Sigmoid colon (tissue), 7 donors: ENCODE results near the gene PRR27. TPM values are rescaled to one million over a fixed set of nuclear protein-coding genes. Genes with fewer than 3 reads are reported as not detected.

Source experiments
- DNase-seq: peaks from one replicate; pipeline ENCODE4 v3.0.0-alpha.2; 2019
- H3K27ac ChIP-seq, 4 donors: fragments of 200-600 bp; sonication (generic); one replicate each; pipeline ENCODE4 v1.5.1; 2016 to 2019; ENCODE audit warnings: mild to moderate bottlenecking in 1 of 4
- H3K27me3 ChIP-seq, 3 donors: fragments of 200-600 bp; sonication (generic); one replicate each; pipeline ENCODE4 v1.5.1; 2019; ENCODE audit warnings: mild to moderate bottlenecking in 1 of 3
- H3K36me3 ChIP-seq, 4 donors: fragments of 200-600 bp; sonication (generic); one replicate each; pipeline ENCODE4 v1.5.1; 2016 to 2019
- H3K4me1 ChIP-seq, 4 donors: fragments of 200-600 bp; sonication (generic); one replicate each; pipeline ENCODE4 v1.5.1; 2017 to 2019
- H3K4me3 ChIP-seq, 4 donors: fragments of 200-600 bp; sonication (generic); one replicate each; pipeline ENCODE4 v1.5.1; 2017 to 2019; ENCODE audit warnings: mild to moderate bottlenecking in 2 of 4, moderate library complexity in 1 of 4
- H3K9me3 ChIP-seq, 4 donors: fragments of 200-600 bp in 3 of 4; sonication (generic) in 3 of 4; one replicate each; pipeline versions ENCODE4 v1.5.1 to v1.6.1; 2013 to 2019
- EP300 ChIP-seq, 4 donors: sonication (generic); formaldehyde crosslinking; IDR thresholded peaks; one replicate each; pipeline ENCODE4 v1.6.1; 2017; ENCODE audit warnings: antibody characterized with exemption in 4 of 4
- POLR2A ChIP-seq, 2 donors: fragments of 450-650 bp; IDR thresholded peaks; one replicate each; pipeline ENCODE4 v1.6.1; 2016; ENCODE audit warnings: antibody characterized with exemption in 2 of 2, mild to moderate bottlenecking in 2 of 2, moderate library complexity in 2 of 2
- POLR2AphosphoS5 ChIP-seq, 4 donors: sonication (generic); formaldehyde crosslinking; IDR thresholded peaks; one replicate each; pipeline ENCODE4 v1.6.1; 2017; ENCODE audit warnings: antibody characterized with exemption in 4 of 4
- WGBS, 2 donors: extraction: QIAGEN DNeasy Blood & Tissue Kit; methylation state at CpG; one replicate each; pipeline ENCODE4 v1.1.7; 2013; 5-methylcytosine and 5-hydroxymethylcytosine counted together
- intact Hi-C: fragments of 100-400 bp; cut with DNase I; formaldehyde crosslinking; loops from one replicate; pipeline ENCODE4 v1.15.1; 2023
- polyA plus RNA-seq, 3 donors: library from polyadenylated mRNA; stranded (reverse); fragments of 200-250 nt; gene quantifications; one replicate each; pipeline ENCODE4 v1.2.3, GENCODE V29; 2013
- total RNA-seq, 4 donors: library from RNA; depleted of rRNA; stranded (reverse); fragments of >200 nt; gene quantifications; one replicate each; pipeline ENCODE4 v1.1.0, GENCODE V29; 2016
- TF ChIP-seq, protein P1 (sequence below), 4 experiments: fragments of 450-650 bp in 3 of 4; fragments of 200-600 bp in 1 of 4; IDR thresholded peaks; one replicate each; pipeline ENCODE4 v1.5.1; 2016 to 2019; ENCODE audit warnings: antibody characterized with exemption in 4 of 4, mild to moderate bottlenecking in 3 of 4, moderate library complexity in 2 of 4
- donor health status: healthy with polysubstance abuse.
- donor health status: Bipolar disorder and iron deficiency.
- donor health status: healthy.

PRR27 gene
- total and polyA plus RNA-seq, 7 donors: 0.03 TPM; not detected in 6

DNA sequence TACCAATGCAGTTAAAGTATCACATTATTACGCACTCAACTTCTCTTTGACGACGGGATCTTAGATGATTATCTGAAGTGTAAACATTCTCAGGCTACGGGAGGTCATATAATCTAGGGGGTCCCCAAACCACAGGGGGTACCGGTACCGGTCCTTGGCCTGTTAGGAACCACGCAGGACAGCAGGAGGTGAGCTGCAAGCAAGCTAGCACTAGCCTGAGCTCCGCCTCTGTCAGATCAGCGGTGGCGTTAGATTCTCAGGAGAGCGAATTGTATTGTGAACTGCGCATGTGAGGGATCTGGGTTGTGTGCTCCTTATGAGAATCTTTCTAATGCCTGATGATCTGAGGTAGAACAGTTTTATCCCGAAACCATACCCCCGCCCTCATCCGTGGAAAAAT lies 20.6 kb upstream of the PRR27 start:
- TF ChIP-seq, protein P1, sequence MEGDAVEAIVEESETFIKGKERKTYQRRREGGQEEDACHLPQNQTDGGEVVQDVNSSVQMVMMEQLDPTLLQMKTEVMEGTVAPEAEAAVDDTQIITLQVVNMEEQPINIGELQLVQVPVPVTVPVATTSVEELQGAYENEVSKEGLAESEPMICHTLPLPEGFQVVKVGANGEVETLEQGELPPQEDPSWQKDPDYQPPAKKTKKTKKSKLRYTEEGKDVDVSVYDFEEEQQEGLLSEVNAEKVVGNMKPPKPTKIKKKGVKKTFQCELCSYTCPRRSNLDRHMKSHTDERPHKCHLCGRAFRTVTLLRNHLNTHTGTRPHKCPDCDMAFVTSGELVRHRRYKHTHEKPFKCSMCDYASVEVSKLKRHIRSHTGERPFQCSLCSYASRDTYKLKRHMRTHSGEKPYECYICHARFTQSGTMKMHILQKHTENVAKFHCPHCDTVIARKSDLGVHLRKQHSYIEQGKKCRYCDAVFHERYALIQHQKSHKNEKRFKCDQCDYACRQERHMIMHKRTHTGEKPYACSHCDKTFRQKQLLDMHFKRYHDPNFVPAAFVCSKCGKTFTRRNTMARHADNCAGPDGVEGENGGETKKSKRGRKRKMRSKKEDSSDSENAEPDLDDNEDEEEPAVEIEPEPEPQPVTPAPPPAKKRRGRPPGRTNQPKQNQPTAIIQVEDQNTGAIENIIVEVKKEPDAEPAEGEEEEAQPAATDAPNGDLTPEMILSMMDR (IDR thresholded peaks at IDR 0.05): no peak
- TF ChIP-seq EP300 (IDR thresholded peaks at IDR 0.05) (no peak), POLR2AphosphoS5 (IDR thresholded peaks at IDR 0.05) (no peak), POLR2A (IDR thresholded peaks at IDR 0.05) (no peak)
- H3K36me3 ChIP-seq: no peaks in the 10 kb centered on the region
- intact Hi-C loops: no loop called here
- no peak overlapping the region for H3K27ac ChIP-seq
- no peaks in the 10 kb centered on the region for H3K4me1 ChIP-seq
- H3K4me3 ChIP-seq: no peak overlapping the region
- H3K9me3 ChIP-seq: no peaks in the 10 kb centered on the region
- no peak for DNase-seq
- 62 to 72% methylated on average over 15 of the region's 15 CpGs for WGBS, 2 donors
- H3K27me3 ChIP-seq: no peaks in the 10 kb centered on the region

GRCh38 chr4:70138751-70139150 lies 15.3 kb upstream of the PRR27 start:
- DNase-seq: no peak
- Histone ChIP-seq H3K36me3 (no peaks in the 10 kb centered on the region), H3K9me3 (no peaks in the 10 kb centered on the region), H3K27me3 (no peaks in the 10 kb centered on the region), H3K4me1 (no peaks in the 10 kb centered on the region), H3K27ac (no peak overlapping the region), H3K4me3 (no peak overlapping the region)
- WGBS, 2 donors: 77 to 78% methylated on average over 3 of the region's 3 CpGs
- TF ChIP-seq POLR2A (IDR thresholded peaks at IDR 0.05): no peak
- TF ChIP-seq, protein P1 (IDR thresholded peaks at IDR 0.05): no peak
- TF ChIP-seq POLR2AphosphoS5 (IDR thresholded peaks at IDR 0.05): no peak
- TF ChIP-seq EP300 (IDR thresholded peaks at IDR 0.05): no peak
- intact Hi-C loops: no loop called here

DNA sequence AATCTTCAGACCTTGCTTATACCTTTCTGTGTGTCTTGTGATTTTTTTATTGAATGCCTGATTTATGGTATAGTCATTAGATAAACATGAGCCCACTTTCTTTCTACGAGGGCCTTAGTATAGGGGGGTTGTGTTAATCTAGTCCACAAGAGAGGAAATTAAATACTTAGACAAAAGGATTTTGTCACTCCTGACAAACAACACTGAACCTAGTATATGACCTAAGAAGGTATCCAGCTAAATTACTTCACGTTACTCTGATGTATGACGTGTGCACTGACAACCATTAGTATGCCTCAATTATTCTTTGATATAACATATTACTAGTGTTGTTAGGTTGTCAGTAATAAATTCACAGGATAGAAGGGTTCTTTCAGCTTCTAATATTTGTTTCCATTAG lies 2.8 kb upstream of the PRR27 start:
- TF ChIP-seq, protein P1 (IDR thresholded peaks at IDR 0.05): no peak
- no peak for TF ChIP-seq POLR2A (IDR thresholded peaks at IDR 0.05)
- no peaks in the 10 kb centered on the region for H3K4me1 ChIP-seq
- no peak overlapping the region for H3K27ac ChIP-seq
- 62 to 68% methylated on average over 3 of the region's 3 CpGs for WGBS, 2 donors
- DNase-seq: no peak
- no peak overlapping the region for H3K4me3 ChIP-seq
- no peaks in the 10 kb centered on the region for H3K27me3 ChIP-seq
- H3K36me3 ChIP-seq: no peaks in the 10 kb centered on the region
- no peaks in the 10 kb centered on the region for H3K9me3 ChIP-seq
- intact Hi-C loops: no loop called here

- H3K36me3 ChIP-seq: no peaks in the 10 kb centered on the region
- no peaks in the 10 kb centered on the region for H3K4me1 ChIP-seq
- TF ChIP-seq, protein P1 (IDR thresholded peaks at IDR 0.05): no peak
- no peak for TF ChIP-seq EP300 (IDR thresholded peaks at IDR 0.05)
- no peak for TF ChIP-seq POLR2AphosphoS5 (IDR thresholded peaks at IDR 0.05)
- no peaks in the 10 kb centered on the region for H3K9me3 ChIP-seq
- H3K27me3 ChIP-seq: no peaks in the 10 kb centered on the region
- WGBS, 2 donors: 86 to 95% methylated on average over 2 of the region's 2 CpGs
- H3K4me3 ChIP-seq: no peak overlapping the region
- no peak for DNase-seq
- intact Hi-C loops: no loop called here
- no peak overlapping the region for H3K27ac ChIP-seq
Measured at GRCh38 chr4:70152088-70152487, 1.9 kb upstream of the PRR27 start.

GRCh38 chr4:70158576-70158975 lies 4.5 kb downstream of the PRR27 start:
- H3K27me3 ChIP-seq: no peaks in the 10 kb centered on the region
- no peak for TF ChIP-seq POLR2AphosphoS5 (IDR thresholded peaks at IDR 0.05)
- no peak for TF ChIP-seq POLR2A (IDR thresholded peaks at IDR 0.05)
- TF ChIP-seq, protein P1 (IDR thresholded peaks at IDR 0.05): no peak
- no peak overlapping the region for H3K4me3 ChIP-seq
- H3K4me1 ChIP-seq: no peaks in the 10 kb centered on the region
- H3K27ac ChIP-seq: no peak overlapping the region
- no peaks in the 10 kb centered on the region for H3K36me3 ChIP-seq
- H3K9me3 ChIP-seq: no peaks in the 10 kb centered on the region
- intact Hi-C loops: no loop called here
- WGBS, 2 donors: 18 to 52% methylated on average over 2 of the region's 2 CpGs
- DNase-seq: no peak
